Fibroblast of pulmonary artery (primary cell): ENCODE measurements around the gene SLC22A2.

Experiments used
- DNase-seq: peaks from one replicate; pipeline ENCODE4 v3.0.0-alpha.2; 2010; ENCODE audit warnings: low read depth
- H3K4me3 ChIP-seq: replicated peaks from 2 replicates; pipeline ENCODE4 v1.5.1; 2011; ENCODE audit warnings: low read depth, mild to moderate bottlenecking, control low read depth, low read length, moderate library complexity
- CTCF ChIP-seq: IDR thresholded peaks from 2 replicates; pipeline ENCODE4 v1.5.1; 2011; ENCODE audit warnings: mild to moderate bottlenecking, control low read depth, low read length, inconsistent platforms; ENCODE audit errors: missing control alignments

Gene SLC22A2

GRCh38 chr6:160278786-160279310, 20.2 kb upstream of the SLC22A2 start:
- no peak for TF ChIP-seq CTCF

GRCh38 chr6:160278311-160278710, 19.7 kb upstream of the SLC22A2 start:
- no peak for TF ChIP-seq CTCF
- H3K4me3 ChIP-seq: no peak overlapping the region
- DNase-seq: no peak

More at GRCh38 chr6:160278786-160279310, 20.2 kb upstream of the SLC22A2 start:
- DNase-seq: no peak
- no peak overlapping the region for H3K4me3 ChIP-seq

- DNase-seq: no peak
- H3K4me3 ChIP-seq: no peak overlapping the region
- TF ChIP-seq CTCF: no peak
Observed at GRCh38 chr6:160277546-160277945, 18.9 kb upstream of the SLC22A2 start.

GRCh38 chr6:160277144-160277543, 18.5 kb upstream of the SLC22A2 start:
- TF ChIP-seq CTCF: no peak
- DNase-seq: no peak
- no peak overlapping the region for H3K4me3 ChIP-seq

GRCh38 chr6:160276126-160276525, 17.5 kb upstream of the SLC22A2 start:
- H3K4me3 ChIP-seq: no peak overlapping the region
- no peak for TF ChIP-seq CTCF
- no peak for DNase-seq

GRCh38 chr6:160275511-160276003, 16.9 kb upstream of the SLC22A2 start:
- no peak for TF ChIP-seq CTCF
- no peak overlapping the region for H3K4me3 ChIP-seq
- no peak for DNase-seq

GRCh38 chr6:160274871-160275510, 16.4 kb upstream of the SLC22A2 start:
- DNase-seq: no peak
- no peak overlapping the region for H3K4me3 ChIP-seq
- TF ChIP-seq CTCF: no peak
